GM19238 (cell line): ENCODE results near the gene CCDC61.

Experiments
- DNase-seq: peaks from one replicate; pipeline ENCODE4 v3.0.0; 2011; ENCODE audit warnings: low spot score; ENCODE audit not compliant: insufficient read length

Gene CCDC61

DNA sequence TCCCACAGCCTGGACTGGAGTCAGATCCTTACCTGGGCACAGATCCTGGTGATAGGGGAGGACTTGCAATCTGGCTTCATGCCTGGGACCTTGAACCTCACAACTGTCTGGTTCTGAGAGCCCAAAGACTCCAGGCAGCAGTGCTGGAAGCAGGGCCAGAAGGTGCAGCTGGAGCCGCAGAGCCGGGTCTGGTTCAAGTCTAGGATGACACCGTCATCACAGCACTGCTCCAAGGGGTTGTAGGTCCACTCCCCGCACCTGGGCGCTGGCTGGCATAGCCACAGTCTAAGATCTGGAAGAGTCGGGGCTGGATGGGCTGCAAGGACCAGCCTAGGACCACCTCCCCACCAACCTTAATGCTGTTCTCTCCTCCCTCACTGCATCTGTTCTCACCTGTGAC, 44.9 kb downstream of the CCDC61 start:
- no peak for DNase-seq

DNA sequence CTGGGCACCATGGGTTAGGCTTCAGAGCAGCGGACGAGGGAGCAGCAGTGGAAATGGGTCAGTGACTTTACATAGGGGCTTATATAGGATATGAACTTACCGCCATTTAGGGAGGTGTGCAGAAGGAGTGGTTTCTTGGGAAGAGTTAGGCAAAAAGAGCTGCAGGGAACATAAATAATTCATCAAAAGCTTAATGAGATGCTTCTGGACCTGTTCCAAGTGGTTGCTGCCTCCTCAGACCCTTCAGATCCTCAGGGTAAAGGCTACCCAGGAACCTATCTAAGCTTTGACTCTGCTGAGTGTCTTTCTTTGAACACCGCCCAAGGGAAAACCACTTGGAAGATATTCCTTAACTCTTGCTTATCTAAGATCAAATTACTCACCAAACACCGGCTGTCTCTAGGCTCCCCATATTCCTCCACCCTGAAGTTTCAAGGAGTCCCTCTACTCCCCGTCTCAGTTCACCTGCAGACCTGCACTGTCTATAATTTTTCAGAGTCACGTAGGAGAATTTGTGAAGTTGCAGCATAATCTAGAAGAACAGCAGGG, 45.8 kb downstream of the CCDC61 start, which contains the start of gene IGFL4:
Gene IGFL4 (minus strand): TSS at position 51 of the 549 bp plus-strand sequence. CDS start 40 bp downstream, at position 11.
- DNase-seq = no peak

DNA sequence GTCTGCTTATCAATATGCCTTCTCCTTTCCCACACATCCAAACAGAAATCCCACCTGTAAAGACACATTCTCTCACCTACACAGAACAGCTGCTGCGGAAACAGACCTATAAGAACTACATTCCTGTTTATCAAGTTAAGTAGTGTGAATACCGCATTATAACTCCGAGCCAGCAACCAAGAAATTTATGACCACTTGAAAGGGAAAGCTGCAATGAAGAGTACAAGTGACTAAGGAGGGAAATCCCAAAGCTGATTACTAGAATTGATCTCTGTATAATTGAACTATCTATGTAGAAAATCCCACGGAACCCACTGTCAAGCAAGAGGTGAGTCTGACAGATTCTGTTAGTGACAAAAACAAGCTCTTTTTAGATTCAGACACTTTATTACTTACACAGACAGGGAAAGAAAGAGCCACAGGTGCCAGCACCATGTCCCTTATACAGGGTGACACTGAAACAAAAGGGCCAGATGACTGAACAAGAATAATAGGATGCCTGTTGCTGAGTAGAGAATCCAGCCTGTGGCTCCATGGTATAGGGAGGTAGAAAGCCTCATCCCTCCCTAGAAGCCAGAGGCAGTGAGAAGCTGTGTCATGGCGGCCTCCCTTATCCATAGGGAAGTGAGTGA, 47.1 kb downstream of the CCDC61 start:
- no peak for DNase-seq

DNA sequence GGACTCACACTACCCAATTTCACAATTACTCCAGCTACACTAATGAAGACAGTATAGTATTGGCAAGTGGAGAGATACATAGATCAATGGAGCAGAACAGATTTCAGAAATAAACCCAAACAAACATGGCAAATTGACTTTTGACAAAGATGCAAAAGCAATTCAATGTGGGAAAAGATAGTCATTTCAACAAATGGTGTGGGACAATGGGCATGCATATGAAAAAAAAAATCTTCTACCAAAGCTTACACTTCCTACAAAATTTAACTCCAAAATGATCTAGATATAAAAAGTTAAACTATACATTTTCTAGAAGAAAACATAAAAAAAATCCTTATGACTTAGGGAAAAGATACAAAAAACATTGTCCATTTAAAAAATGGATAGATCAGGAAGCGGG, 48.3 kb downstream of the CCDC61 start:
- DNase-seq = no peak

DNA sequence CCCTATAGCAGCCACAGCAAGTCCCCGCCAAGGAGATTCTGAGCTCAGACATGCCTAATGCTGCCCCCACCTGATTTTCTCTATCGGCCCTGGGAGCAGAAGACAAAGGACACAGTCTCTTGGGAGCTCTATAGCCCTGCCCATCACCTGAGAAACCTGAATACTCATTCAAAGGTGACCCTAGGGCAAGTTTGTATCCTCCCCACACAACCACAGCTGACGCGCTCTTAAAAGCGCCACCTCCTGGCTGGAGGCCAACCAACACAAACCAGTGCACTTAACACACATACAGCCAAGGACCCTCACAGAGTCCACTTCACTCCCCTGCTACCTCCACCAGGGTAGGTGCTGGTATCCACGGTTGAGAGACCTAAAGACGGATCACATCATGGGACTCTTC, 54.3 kb downstream of the CCDC61 start:
- DNase-seq = no peak

DNA sequence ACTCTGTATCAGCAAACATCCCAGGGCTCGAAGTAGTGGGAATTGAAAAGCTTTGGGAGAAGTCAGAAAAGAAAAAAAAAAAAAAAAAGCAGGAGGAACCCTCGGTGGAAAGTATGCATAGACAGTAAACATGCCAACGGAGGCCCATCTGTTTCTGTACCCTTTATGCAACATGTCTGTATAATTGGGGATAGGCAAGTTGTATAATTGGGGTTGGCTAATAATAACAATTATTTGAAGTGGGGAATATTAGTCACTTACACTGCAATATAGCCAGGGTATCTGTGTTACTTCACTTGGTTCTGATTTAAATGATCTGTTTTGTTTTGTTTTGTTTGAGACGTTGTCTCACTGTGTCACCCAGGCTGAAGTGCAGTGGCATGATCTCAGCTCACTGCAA, 57.6 kb downstream of the CCDC61 start:
- no peak for DNase-seq

DNA sequence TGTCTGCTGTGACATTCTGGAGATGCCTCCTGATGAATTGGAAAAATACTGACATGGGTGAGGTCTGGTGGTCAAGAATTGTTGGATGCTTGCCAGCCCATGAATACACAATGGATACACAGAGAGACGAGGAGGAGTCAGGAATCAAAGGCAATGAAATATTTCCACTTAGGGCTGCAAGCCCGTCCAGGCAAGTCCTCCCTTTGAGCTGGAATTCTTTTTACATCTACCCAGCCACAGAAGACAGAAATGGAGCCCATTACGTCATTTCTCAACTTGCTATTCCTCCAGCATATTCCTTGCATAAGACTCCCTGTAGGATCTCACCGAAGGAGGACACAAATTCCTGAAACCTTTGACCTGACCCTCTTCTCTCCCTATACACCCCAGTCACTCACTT, 61.3 kb downstream of the CCDC61 start:
- no peak for DNase-seq

DNA sequence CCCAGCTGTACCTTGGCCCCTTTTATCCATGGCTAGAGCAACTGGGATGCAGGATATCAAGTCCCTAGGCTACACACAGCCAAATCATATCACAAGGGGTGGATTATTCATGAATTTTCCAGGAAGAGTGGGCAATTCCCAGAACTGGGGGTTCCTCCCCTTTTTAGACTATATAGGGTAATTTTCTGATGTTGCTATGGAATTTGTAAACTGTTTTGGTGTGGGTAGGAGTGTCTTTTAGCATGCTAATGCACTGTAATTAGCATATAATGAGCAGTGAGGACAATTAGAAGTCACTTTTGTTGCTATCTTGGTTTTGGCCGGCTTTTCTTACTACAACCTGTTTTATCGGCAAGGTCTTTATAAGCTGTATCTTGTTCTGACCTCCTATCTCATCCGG, 63.5 kb downstream of the CCDC61 start:
- DNase-seq = no peak

DNA sequence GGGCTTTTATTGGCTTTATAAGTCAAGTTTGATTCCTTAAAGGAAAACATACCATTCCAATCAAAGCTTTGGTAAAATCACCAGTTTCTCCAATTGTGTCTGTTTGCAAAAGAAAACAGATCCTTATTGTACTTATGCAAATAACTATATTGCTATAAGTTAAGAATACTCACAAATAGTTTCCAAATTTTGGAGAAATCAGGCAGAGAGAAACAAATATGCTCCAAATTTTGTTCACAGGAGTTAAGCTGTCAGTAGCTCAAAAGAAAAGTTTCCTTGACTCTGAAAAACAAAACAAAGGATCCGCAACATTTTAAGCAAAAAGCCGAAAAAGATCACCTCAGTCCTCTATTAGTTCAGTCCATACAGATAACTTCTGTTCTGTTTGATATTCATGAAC, 64.7 kb downstream of the CCDC61 start:
- no peak for DNase-seq

DNA sequence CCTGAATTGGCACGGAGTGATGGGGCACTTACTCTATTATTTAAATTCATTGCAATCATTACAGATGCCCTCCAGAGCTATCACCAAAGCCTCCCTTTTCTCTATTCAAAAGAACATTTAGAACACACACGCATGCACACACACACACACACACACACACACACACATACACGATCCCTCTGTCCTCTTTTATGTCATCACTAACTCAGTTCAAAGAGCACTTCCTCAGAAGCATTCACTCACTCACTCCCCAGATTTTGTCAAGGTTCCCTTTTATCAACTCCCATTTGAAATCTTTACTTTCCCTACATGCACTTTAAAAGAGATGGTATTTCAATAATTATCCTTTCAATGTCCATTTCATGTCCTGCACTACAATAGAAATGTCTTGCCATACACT, 67.9 kb downstream of the CCDC61 start:
- no peak for DNase-seq

DNA sequence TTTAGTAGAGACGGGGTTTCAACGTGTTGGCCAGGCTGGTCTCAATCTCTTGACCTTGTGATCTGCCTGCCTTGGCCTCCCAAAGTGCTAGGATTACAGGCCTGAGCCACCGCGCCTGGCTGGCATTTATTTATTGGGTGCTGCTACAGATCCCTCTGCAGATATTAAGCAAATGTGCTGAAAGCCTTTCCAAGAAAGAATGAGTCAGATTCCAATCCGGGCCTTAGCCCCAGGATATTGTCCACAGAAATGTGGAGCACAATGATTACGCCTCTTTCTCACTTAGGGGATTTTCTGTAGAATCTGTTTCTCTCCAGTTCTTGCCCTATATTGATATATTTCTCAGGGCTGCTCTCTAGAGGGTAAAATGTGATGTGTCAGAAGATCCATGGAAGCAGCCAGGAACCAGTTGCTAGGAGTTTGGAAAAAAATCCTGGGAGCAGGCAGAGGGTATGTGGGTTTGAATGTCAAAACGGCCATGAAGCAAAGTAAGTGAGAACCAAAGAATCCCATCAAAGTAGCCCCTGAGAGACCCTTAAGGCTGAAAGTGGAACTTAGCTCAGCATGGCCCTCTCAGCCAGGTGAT, 70.3 kb downstream of the CCDC61 start:
- DNase-seq = no peak

DNA sequence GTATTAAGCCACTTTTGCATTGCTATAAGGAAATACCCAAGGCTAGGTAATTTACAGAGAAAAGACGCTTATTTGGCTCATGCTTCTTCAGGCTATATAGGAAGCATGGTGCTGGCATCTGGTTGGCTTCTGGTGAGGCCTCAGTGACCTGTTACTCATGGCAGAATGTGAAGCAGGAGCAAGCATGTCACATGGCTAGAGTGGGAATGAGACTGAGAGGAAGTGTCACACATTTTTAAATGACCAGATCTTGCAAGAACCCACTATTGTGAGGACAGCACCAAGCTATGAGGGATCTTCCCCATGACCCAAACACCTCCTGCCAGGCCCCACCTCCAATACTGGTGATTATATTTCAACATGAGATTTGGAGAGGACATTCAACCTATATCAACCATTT, 71.2 kb downstream of the CCDC61 start:
- no peak for DNase-seq

DNA sequence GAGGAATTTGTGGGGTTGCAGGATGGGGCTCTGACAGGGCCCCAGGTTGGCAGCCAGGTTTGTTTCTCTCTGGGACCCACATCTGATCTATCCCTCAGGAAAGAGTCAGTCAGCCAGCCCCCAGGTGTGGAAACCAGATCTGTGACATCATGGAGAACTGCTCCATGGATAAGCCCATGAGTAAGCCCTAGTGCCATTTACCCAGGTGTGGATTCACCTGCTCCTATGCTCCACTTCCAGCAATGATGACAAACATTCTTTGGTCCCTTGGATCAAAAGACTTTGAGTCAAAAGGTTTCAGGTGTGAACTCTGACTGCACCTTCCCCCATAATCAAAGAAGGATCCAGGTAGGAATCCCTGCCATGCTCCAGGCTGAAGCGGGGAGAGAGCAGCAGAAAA, 72.4 kb downstream of the CCDC61 start:
- DNase-seq = no peak
